ENCODE data around the gene TXN. TPM values are rescaled to one million over a fixed set of nuclear protein-coding genes. Genes with fewer than 3 reads are reported as not detected.

The TXN gene
- total RNA-seq, 2 donors from 2014 or later = 56.9 to 164 TPM

GRCh38 chr9:110291921-110292557 lies 35.7 kb upstream of the TXN start:
- DNase-seq (ENCODE audit: low spot score) = no peak
- 83% methylated on average over 25 of the region's 28 CpGs for WGBS
- TF ChIP-seq POLR2A (IDR thresholded peaks at IDR 0.05) (no peak), POLR2AphosphoS5 (IDR thresholded peaks at IDR 0.05) (no peak), CTCF (IDR thresholded peaks at IDR 0.05) (no peak)
- Histone ChIP-seq H3K4me3 (no peak overlapping the region), H3K27ac (no peak overlapping the region), H3K36me3 (no peaks in the 10 kb centered on the region), H3K27me3 (replicated peaks; ENCODE audit: insufficient read depth) (no peaks in the 10 kb centered on the region), H3K9me3 (no peaks in the 10 kb centered on the region), H3K4me1 (replicated peaks) (no peaks in the 10 kb centered on the region)
- intact Hi-C loops (cut with DNase I) = no loop called here

GRCh38 chr9:110290001-110290400 lies 33.7 kb upstream of the TXN start:
- no peak for DNase-seq (ENCODE audit: low spot score)
- intact Hi-C loops (cut with DNase I) = no loop called here
- no peak for TF ChIP-seq POLR2AphosphoS5 (IDR thresholded peaks at IDR 0.05)
- no peak for TF ChIP-seq CTCF (IDR thresholded peaks at IDR 0.05)
- no peak for TF ChIP-seq POLR2A (IDR thresholded peaks at IDR 0.05)
- H3K4me3 ChIP-seq = no peak overlapping the region
- H3K27me3 ChIP-seq (replicated peaks; ENCODE audit: insufficient read depth) = no peaks in the 10 kb centered on the region
- no peak overlapping the region for H3K27ac ChIP-seq
- H3K36me3 ChIP-seq = no peaks in the 10 kb centered on the region
- WGBS = 64% methylated on average over 1 of the region's 1 CpG
- H3K4me1 ChIP-seq (replicated peaks) = no peaks in the 10 kb centered on the region
- H3K9me3 ChIP-seq = no peaks in the 10 kb centered on the region

GRCh38 chr9:110288503-110288902 lies 32.2 kb upstream of the TXN start:
- H3K27ac ChIP-seq = no peak overlapping the region
- H3K36me3 ChIP-seq = no peaks in the 10 kb centered on the region
- WGBS = 62% methylated on average over 4 of the region's 4 CpGs
- H3K27me3 ChIP-seq (replicated peaks; ENCODE audit: insufficient read depth) = no peaks in the 10 kb centered on the region
- H3K4me3 ChIP-seq = no peak overlapping the region
- TF ChIP-seq POLR2A (IDR thresholded peaks at IDR 0.05) = no peak
- no peak for TF ChIP-seq POLR2AphosphoS5 (IDR thresholded peaks at IDR 0.05)
- no peak for TF ChIP-seq CTCF (IDR thresholded peaks at IDR 0.05)
- intact Hi-C loops (cut with DNase I) = no loop called here
- H3K9me3 ChIP-seq = no peaks in the 10 kb centered on the region
- DNase-seq (ENCODE audit: low spot score) = no peak
- no peaks in the 10 kb centered on the region for H3K4me1 ChIP-seq (replicated peaks)

GRCh38 chr9:110287289-110287680 lies 31.0 kb upstream of the TXN start:
- 91% methylated on average over 6 of the region's 6 CpGs for WGBS
- TF ChIP-seq POLR2A (IDR thresholded peaks at IDR 0.05) (no peak), CTCF (IDR thresholded peaks at IDR 0.05) (no peak), POLR2AphosphoS5 (IDR thresholded peaks at IDR 0.05) (no peak)
- Histone ChIP-seq H3K9me3 (no peaks in the 10 kb centered on the region), H3K27me3 (replicated peaks; ENCODE audit: insufficient read depth) (no peaks in the 10 kb centered on the region), H3K27ac (no peak overlapping the region), H3K4me3 (no peak overlapping the region), H3K4me1 (replicated peaks) (no peaks in the 10 kb centered on the region), H3K36me3 (no peaks in the 10 kb centered on the region)
- intact Hi-C loops (cut with DNase I) = no loop called here
- no peak for DNase-seq (ENCODE audit: low spot score)

- no peak for DNase-seq (ENCODE audit: low spot score)
- intact Hi-C loops (cut with DNase I) = no loop called here
- H3K4me1 ChIP-seq (replicated peaks) = no peaks in the 10 kb centered on the region
- H3K9me3 ChIP-seq = no peaks in the 10 kb centered on the region
- H3K4me3 ChIP-seq = no peak overlapping the region
- no peaks in the 10 kb centered on the region for H3K27me3 ChIP-seq (replicated peaks; ENCODE audit: insufficient read depth)
- H3K27ac ChIP-seq = no peak overlapping the region
- no peak for TF ChIP-seq POLR2A (IDR thresholded peaks at IDR 0.05)
- TF ChIP-seq CTCF (IDR thresholded peaks at IDR 0.05) = no peak
- TF ChIP-seq POLR2AphosphoS5 (IDR thresholded peaks at IDR 0.05) = no peak
- WGBS = 56% methylated on average over 6 of the region's 6 CpGs
- no peaks in the 10 kb centered on the region for H3K36me3 ChIP-seq
Measured at GRCh38 chr9:110284211-110284844, 28.0 kb upstream of the TXN start.
